HEK293T (cell line): ENCODE data around the gene PARP8.

Experiments
- ARNT ChIP-seq: fragments of 450-650 bp; IDR thresholded peaks from 2 replicates; pipeline ENCODE4 v1.6.1; 2017; ENCODE audit warnings: mild to moderate bottlenecking
- ELF4 ChIP-seq: fragments of 450-650 bp; IDR thresholded peaks from 2 replicates; pipeline ENCODE4 v1.6.1; 2017; ENCODE audit warnings: antibody characterized with exemption
- FOXA1 ChIP-seq: fragments of 450-650 bp; IDR thresholded peaks from 2 replicates; pipeline ENCODE4 v1.6.1; 2016; ENCODE audit warnings: mild to moderate bottlenecking
- FOXK2 ChIP-seq: fragments of 450-650 bp; IDR thresholded peaks from 2 replicates; pipeline ENCODE4 v1.6.1; 2016; ENCODE audit warnings: mild to moderate bottlenecking
- FOXM1 ChIP-seq: fragments of 450-650 bp; IDR thresholded peaks from 2 replicates; pipeline ENCODE4 v1.6.1; 2017; ENCODE audit warnings: mild to moderate bottlenecking, borderline replicate concordance
- SP1 ChIP-seq: fragments of 450-650 bp; IDR thresholded peaks from 2 replicates; pipeline ENCODE4 v1.6.1; 2017
- SUZ12 ChIP-seq: fragments of 450-650 bp; IDR thresholded peaks from 2 replicates; pipeline ENCODE4 v1.6.1; 2016; ENCODE audit warnings: mild to moderate bottlenecking
- TARDBP ChIP-seq: fragments of 450-650 bp; IDR thresholded peaks from 2 replicates; pipeline ENCODE4 v1.6.1; 2016
- ZNF384 ChIP-seq: fragments of 450-650 bp; IDR thresholded peaks from 2 replicates; pipeline ENCODE4 v1.6.1; 2016
- TF ChIP-seq, protein P1 (sequence below): fragments of 450-650 bp; IDR thresholded peaks from 2 replicates; pipeline ENCODE4 v1.6.1; 2016

DNA sequence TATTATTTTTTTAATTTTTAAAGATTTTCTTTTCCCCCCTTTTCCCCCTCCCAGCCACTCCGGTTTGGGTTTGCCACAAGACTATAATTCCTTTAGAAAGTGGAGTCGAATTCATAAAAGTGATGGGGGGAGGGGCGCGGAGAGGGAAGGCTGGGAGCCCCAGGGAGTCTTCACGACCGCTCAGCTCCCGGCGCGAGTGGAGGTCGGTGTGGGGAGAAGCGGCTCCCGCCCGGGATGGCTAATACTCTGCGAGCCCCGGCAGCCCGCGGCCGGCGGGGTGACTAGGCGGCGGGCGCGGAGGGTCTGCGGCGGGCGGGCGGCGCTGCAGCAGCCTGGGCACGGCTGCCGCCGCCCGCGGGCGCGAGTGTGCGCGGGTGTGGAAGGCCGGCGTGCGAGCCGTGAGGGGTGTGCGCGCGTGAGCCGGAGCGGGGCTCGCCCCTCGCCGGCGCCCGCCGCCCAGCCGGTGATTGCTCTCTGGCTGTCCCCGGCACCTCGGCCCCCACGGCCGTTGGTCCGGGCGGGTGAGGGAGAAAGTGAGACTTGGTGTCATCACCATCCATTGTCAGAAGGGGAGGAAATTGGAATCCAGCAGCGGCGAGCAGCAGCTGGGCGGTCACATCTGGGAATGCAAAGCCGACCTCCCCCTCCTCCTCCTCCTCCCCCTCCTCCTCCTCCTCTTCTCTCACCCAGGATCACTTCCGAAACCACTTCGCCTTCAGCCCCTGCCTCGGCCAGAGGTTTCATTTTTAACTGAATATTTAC, at the start of gene PARP8:
- TF ChIP-seq, protein P1, sequence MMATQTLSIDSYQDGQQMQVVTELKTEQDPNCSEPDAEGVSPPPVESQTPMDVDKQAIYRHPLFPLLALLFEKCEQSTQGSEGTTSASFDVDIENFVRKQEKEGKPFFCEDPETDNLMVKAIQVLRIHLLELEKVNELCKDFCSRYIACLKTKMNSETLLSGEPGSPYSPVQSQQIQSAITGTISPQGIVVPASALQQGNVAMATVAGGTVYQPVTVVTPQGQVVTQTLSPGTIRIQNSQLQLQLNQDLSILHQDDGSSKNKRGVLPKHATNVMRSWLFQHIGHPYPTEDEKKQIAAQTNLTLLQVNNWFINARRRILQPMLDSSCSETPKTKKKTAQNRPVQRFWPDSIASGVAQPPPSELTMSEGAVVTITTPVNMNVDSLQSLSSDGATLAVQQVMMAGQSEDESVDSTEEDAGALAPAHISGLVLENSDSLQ = no peak
- TF ChIP-seq FOXA1 (no peak), SP1 (no peak), ZNF384 (no peak), FOXK2 (no peak), TARDBP (no peak), SUZ12 (no peak), FOXM1 (no peak), ELF4 (no peak), ARNT (no peak)
